ENCODE data around the gene OR1L8.

GRCh38 chr9:122536134-122536533, 47.0 kb downstream of the OR1L8 start:
- TF ChIP-seq GATAD2A (IDR thresholded peaks at IDR 0.05), result no peak
- no peak for TF ChIP-seq KDM1A (IDR thresholded peaks at IDR 0.05)
- TF ChIP-seq MED1 (CRISPR knock-in tag; IDR thresholded peaks at IDR 0.05; ENCODE audit: borderline replicate concordance), result no peak
- no peak for TF ChIP-seq MAZ (CRISPR knock-in tag; conservative IDR thresholded peaks at IDR 0.05 in 1 of 2, IDR thresholded peaks at IDR 0.05 in 1 of 2)
- TF ChIP-seq FOXM1 (IDR thresholded peaks at IDR 0.05; ENCODE audit: low read depth), result no peak
- no peak for TF ChIP-seq FOXM1 (CRISPR knock-in tag; IDR thresholded peaks at IDR 0.05; ENCODE audit: low read depth)
- no peak for TF ChIP-seq GTF2A2 (tag; IDR thresholded peaks at IDR 0.05)

Measured in K562 (cell line).